WTC11 (cell line): ENCODE data around the gene PLPP7. TPM values are rescaled to one million over a fixed set of nuclear protein-coding genes. Genes with fewer than 3 reads are reported as not detected.

Experiments used
- ATAC-seq: fragments of 200-7000 bp; cut with Tn5 transposase; 2 replicates; pipeline ENCODE4 v1.10.0; 2021; ENCODE audit warnings: mild to moderate bottlenecking, moderate library complexity
- CTCF ChIA-PET: fragments of 300-600 bp; sonication (Branson Sonifier 250); formaldehyde crosslinking; loops from one replicate; lab custom pipeline; 2021; ENCODE audit warnings: antibody characterized with exemption; lab: Charles Lee
- POLR2A ChIA-PET: fragments of 350-600 bp; sonication (Branson Sonifier 250); formaldehyde crosslinking; loops from one replicate; lab custom pipeline; 2021; ENCODE audit warnings: antibody characterized with exemption; lab: Charles Lee
- DNase-seq: peaks from one replicate; pipeline ENCODE4 v3.0.0; 2021; ENCODE audit warnings: low spot score
- H3K27ac Mint-ChIP-seq: 2 replicates; pipeline ENCODE4 v1.8.0; 2021; ENCODE audit warnings: mixed read lengths
- H3K27me3 Mint-ChIP-seq: 2 replicates; pipeline ENCODE4 v1.8.0; 2021; ENCODE audit warnings: low read depth, mild to moderate bottlenecking, moderate library complexity, mixed read lengths
- H3K36me3 Mint-ChIP-seq: 2 replicates; pipeline ENCODE4 v1.8.0; 2021; ENCODE audit warnings: mixed read lengths
- H3K4me1 Mint-ChIP-seq: 2 replicates; pipeline ENCODE4 v1.8.0; 2022; ENCODE audit warnings: mixed read lengths
- H3K4me3 Mint-ChIP-seq: 2 replicates; pipeline ENCODE4 v1.8.0; 2021; ENCODE audit warnings: mild to moderate bottlenecking, moderate library complexity, mixed read lengths
- H3K9me3 Mint-ChIP-seq: 2 replicates; pipeline ENCODE4 v1.8.0; 2021; ENCODE audit warnings: mixed read lengths
- FOXP1 ChIP-seq: sonication (generic); formaldehyde crosslinking; IDR thresholded peaks from 2 replicates; pipeline ENCODE4 v1.8.0; 2022; ENCODE audit warnings: missing genetic modification reagents, mild to moderate bottlenecking, moderate library complexity, borderline replicate concordance
- HMGA2 ChIP-seq: fragments of 250-450 bp; sonication (Bioruptor Pico); IDR thresholded peaks from 2 replicates; pipeline ENCODE4 v1.4.0; 2021; ENCODE audit warnings: mild to moderate bottlenecking, moderate library complexity
- NFATC4 ChIP-seq: fragments of 250-450 bp; sonication (Bioruptor Pico); IDR thresholded peaks from 2 replicates; pipeline ENCODE4 v1.9.0; 2021; ENCODE audit warnings: mild to moderate bottlenecking
- OVOL2 ChIP-seq: fragments of 250-450 bp; sonication (Bioruptor Pico); IDR thresholded peaks from 2 replicates; pipeline ENCODE4 v1.9.0; 2021; ENCODE audit warnings: mild to moderate bottlenecking, borderline replicate concordance
- SMAD4 ChIP-seq: sonication (generic); formaldehyde crosslinking; IDR thresholded peaks from 2 replicates; pipeline ENCODE4 v1.8.0; 2022; ENCODE audit warnings: mild to moderate bottlenecking, missing genetic modification reagents
- TP53 ChIP-seq: sonication (generic); formaldehyde crosslinking; IDR thresholded peaks from 2 replicates; pipeline ENCODE4 v1.8.1; 2023; ENCODE audit warnings: mild to moderate bottlenecking, missing genetic modification reagents
- ZNF121 ChIP-seq: sonication (generic); formaldehyde crosslinking; IDR thresholded peaks from 2 replicates; pipeline ENCODE4 v1.8.0; 2023; ENCODE audit warnings: missing genetic modification reagents
- ZNF396 ChIP-seq: fragments of 250-450 bp; sonication (Bioruptor Pico); IDR thresholded peaks from 2 replicates; pipeline ENCODE4 v1.8.0; 2021; ENCODE audit warnings: mild to moderate bottlenecking, moderate library complexity, borderline replicate concordance
- total RNA-seq: library from RNA; stranded (reverse); gene quantifications from 3 replicates; pipeline ENCODE4 v1.2.3, GENCODE V29; 2021
- TF ChIP-seq, protein P1 (sequence below): sonication (generic); formaldehyde crosslinking; conservative IDR thresholded peaks from 2 replicates; pipeline ENCODE4 v1.8.1; 2023; ENCODE audit warnings: mild to moderate bottlenecking, low read depth, missing genetic modification reagents, moderate library complexity
- TF ChIP-seq, protein P2 (sequence below): sonication (generic); formaldehyde crosslinking; IDR thresholded peaks from 2 replicates; pipeline ENCODE4 v1.8.0; 2023; ENCODE audit warnings: missing genetic modification reagents, mild to moderate bottlenecking, borderline replicate concordance
- TF ChIP-seq, protein P3 (sequence below): sonication (generic); formaldehyde crosslinking; IDR thresholded peaks from 2 replicates; pipeline ENCODE4 v1.8.0; 2023; ENCODE audit warnings: mild to moderate bottlenecking, missing genetic modification reagents
- TF ChIP-seq, protein P4 (sequence below): fragments of 250-450 bp; sonication (Bioruptor Pico); IDR thresholded peaks from 2 replicates; pipeline ENCODE4 v1.9.0; 2021; ENCODE audit warnings: moderate library complexity, mild to moderate bottlenecking, inconsistent platforms, borderline replicate concordance

Gene PLPP7
- total RNA-seq, 1 experiment from 2014 or later, result 4.2 TPM

DNA sequence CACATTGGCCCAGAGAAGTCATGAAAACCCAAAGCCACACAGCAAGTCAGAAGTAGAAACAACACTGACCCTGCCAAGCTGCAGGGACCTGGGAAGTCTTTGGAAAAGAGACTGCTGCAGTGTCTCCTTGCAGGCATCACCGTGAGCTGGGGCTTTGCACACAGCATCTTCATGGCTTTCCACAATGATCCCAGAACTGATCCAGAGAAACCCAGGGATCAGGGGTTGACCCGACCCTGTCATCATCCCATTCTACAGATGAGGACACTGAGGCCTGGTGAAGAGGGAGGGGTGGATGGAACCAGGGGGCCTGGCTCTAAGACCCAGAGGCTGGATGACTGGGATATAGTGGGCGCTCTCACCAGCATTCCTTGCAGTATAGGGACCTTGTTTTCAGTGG lies 8.9 kb upstream of the PLPP7 start:
- H3K4me1 Mint-ChIP-seq, result peaks cover 14% of the 10 kb centered on the region
- no peak overlapping the region for H3K4me3 Mint-ChIP-seq
- POLR2A ChIA-PET, result interaction anchor here (1.2 kb wide), 1 partner anchor 9 kb away, joined by 3 read pairs; the partner anchor contains the start of gene PLPP7
- no peak overlapping the region for H3K27ac Mint-ChIP-seq
- ATAC-seq, result no peak
- TF ChIP-seq FOXP1 (CRISPR knock-in tag), result no peak
- no peak for TF ChIP-seq ZNF396 (CRISPR knock-in tag)
- TF ChIP-seq SMAD4 (CRISPR knock-in tag), result no peak
- TF ChIP-seq, protein P1, sequence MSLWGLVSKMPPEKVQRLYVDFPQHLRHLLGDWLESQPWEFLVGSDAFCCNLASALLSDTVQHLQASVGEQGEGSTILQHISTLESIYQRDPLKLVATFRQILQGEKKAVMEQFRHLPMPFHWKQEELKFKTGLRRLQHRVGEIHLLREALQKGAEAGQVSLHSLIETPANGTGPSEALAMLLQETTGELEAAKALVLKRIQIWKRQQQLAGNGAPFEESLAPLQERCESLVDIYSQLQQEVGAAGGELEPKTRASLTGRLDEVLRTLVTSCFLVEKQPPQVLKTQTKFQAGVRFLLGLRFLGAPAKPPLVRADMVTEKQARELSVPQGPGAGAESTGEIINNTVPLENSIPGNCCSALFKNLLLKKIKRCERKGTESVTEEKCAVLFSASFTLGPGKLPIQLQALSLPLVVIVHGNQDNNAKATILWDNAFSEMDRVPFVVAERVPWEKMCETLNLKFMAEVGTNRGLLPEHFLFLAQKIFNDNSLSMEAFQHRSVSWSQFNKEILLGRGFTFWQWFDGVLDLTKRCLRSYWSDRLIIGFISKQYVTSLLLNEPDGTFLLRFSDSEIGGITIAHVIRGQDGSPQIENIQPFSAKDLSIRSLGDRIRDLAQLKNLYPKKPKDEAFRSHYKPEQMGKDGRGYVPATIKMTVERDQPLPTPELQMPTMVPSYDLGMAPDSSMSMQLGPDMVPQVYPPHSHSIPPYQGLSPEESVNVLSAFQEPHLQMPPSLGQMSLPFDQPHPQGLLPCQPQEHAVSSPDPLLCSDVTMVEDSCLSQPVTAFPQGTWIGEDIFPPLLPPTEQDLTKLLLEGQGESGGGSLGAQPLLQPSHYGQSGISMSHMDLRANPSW (CRISPR knock-in tag), result no peak
- TF ChIP-seq OVOL2 (CRISPR knock-in tag), result no peak
- no peak for TF ChIP-seq HMGA2 (CRISPR knock-in tag)
- no peak for TF ChIP-seq TP53
- TF ChIP-seq, protein P2, sequence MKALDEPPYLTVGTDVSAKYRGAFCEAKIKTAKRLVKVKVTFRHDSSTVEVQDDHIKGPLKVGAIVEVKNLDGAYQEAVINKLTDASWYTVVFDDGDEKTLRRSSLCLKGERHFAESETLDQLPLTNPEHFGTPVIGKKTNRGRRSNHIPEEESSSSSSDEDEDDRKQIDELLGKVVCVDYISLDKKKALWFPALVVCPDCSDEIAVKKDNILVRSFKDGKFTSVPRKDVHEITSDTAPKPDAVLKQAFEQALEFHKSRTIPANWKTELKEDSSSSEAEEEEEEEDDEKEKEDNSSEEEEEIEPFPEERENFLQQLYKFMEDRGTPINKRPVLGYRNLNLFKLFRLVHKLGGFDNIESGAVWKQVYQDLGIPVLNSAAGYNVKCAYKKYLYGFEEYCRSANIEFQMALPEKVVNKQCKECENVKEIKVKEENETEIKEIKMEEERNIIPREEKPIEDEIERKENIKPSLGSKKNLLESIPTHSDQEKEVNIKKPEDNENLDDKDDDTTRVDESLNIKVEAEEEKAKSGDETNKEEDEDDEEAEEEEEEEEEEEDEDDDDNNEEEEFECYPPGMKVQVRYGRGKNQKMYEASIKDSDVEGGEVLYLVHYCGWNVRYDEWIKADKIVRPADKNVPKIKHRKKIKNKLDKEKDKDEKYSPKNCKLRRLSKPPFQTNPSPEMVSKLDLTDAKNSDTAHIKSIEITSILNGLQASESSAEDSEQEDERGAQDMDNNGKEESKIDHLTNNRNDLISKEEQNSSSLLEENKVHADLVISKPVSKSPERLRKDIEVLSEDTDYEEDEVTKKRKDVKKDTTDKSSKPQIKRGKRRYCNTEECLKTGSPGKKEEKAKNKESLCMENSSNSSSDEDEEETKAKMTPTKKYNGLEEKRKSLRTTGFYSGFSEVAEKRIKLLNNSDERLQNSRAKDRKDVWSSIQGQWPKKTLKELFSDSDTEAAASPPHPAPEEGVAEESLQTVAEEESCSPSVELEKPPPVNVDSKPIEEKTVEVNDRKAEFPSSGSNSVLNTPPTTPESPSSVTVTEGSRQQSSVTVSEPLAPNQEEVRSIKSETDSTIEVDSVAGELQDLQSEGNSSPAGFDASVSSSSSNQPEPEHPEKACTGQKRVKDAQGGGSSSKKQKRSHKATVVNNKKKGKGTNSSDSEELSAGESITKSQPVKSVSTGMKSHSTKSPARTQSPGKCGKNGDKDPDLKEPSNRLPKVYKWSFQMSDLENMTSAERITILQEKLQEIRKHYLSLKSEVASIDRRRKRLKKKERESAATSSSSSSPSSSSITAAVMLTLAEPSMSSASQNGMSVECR (CRISPR knock-in tag), result no peak
- TF ChIP-seq, protein P3, sequence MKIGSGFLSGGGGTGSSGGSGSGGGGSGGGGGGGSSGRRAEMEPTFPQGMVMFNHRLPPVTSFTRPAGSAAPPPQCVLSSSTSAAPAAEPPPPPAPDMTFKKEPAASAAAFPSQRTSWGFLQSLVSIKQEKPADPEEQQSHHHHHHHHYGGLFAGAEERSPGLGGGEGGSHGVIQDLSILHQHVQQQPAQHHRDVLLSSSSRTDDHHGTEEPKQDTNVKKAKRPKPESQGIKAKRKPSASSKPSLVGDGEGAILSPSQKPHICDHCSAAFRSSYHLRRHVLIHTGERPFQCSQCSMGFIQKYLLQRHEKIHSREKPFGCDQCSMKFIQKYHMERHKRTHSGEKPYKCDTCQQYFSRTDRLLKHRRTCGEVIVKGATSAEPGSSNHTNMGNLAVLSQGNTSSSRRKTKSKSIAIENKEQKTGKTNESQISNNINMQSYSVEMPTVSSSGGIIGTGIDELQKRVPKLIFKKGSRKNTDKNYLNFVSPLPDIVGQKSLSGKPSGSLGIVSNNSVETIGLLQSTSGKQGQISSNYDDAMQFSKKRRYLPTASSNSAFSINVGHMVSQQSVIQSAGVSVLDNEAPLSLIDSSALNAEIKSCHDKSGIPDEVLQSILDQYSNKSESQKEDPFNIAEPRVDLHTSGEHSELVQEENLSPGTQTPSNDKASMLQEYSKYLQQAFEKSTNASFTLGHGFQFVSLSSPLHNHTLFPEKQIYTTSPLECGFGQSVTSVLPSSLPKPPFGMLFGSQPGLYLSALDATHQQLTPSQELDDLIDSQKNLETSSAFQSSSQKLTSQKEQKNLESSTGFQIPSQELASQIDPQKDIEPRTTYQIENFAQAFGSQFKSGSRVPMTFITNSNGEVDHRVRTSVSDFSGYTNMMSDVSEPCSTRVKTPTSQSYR (CRISPR knock-in tag), result no peak
- TF ChIP-seq, protein P4, sequence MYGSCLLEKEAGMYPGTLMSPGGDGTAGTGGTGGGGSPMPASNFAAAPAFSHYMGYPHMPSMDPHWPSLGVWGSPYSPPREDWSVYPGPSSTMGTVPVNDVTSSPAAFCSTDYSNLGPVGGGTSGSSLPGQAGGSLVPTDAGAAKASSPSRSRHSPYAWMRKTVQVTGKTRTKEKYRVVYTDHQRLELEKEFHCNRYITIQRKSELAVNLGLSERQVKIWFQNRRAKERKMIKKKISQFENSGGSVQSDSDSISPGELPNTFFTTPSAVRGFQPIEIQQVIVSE, result no peak
- TF ChIP-seq, all 79 proteins: peak for 0
- Mint-ChIP-seq H3K27me3 (peaks cover 41% of the 10 kb centered on the region), H3K36me3 (no peaks in the 10 kb centered on the region; the same call in 1 of the 2 replicates), H3K9me3 (no peaks in the 10 kb centered on the region)
- CTCF ChIA-PET, result interaction anchor here (0.8 to 2.0 kb wide), 3 partner anchors 9 to 69 kb away, joined by 5 to 8 read pairs (median 7); partner anchors contain the start of gene PLPP7
- DNase-seq, result no peak

DNA sequence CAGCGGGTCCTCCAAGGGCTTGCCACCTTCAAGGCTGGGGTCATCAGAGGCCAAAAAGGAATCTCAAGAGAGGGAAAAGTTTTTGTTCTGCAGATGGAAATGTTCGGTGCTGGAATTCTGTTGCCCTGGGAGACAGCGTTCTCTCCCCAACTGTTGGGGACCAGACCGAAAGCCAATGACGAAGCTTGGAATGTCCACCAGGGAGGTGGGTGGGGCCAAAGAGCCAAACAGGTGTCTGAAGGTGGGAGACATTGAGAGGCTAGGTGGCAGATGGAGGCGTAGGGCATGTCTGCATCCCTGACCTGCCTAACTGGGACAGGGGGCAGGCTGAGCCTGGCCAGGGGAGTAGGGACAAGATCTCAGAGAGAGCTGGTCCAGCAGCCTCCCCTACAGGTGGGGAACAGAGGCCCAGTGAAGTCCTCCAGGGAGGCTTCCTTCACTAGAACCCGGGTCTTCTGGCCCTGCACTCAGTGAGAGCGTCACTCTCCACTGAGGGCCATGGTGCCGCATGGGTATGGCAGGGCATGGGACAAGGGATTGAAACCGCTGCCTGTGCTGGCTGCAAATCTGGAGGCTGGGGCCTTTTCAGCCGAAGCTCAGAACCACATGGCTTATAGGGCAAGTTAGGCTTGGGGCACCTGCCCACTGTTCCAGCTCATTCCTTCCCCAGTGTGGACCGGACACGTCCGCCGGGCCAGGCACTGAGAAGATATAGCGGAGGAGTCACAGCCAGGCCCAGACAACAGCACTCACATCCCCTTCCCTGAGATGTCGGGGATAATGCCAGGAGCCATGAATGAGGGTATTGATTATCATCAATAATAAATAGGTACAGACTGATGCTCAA lies 8.2 kb upstream of the PLPP7 start:
- peaks cover 34% of the 10 kb centered on the region for H3K27me3 Mint-ChIP-seq
- DNase-seq (no peak), ATAC-seq (no peak)
- ChIA-PET CTCF (interaction anchor here (0.5 to 2.0 kb wide), 6 partner anchors 8 to 474 kb away, joined by 3 to 8 read pairs (median 4); partner anchors contain the start of gene PLPP7), POLR2A (interaction anchor here (1.2 kb wide), 1 partner anchor 9 kb away, joined by 3 read pairs; the partner anchor contains the start of gene PLPP7)
- H3K36me3 Mint-ChIP-seq, result no peaks in the 10 kb centered on the region
- H3K4me3 Mint-ChIP-seq, result peak overlapping the region; percentile 62
- no peaks in the 10 kb centered on the region for H3K9me3 Mint-ChIP-seq
- peaks cover 7% of the 10 kb centered on the region for H3K4me1 Mint-ChIP-seq
- H3K27ac Mint-ChIP-seq, result no peak overlapping the region
- TF ChIP-seq ZNF121 (CRISPR knock-in tag) (peak; percentile 97), NFATC4 (CRISPR knock-in tag) (no peak)
